IMR-90 (cell line): ENCODE results near the gene COL28A1. TPM values are rescaled to one million over a fixed set of nuclear protein-coding genes. Genes with fewer than 3 reads are reported as not detected.

ENCODE experiments used
- ATAC-seq: fragments of 200-7000 bp; cut with Tn5 transposase; 2 replicates; pipeline ENCODE4 v1.9.1; 2020; ENCODE audit warnings: low read depth, mild to moderate bottlenecking, moderate library complexity
- BruUV-seq: library from RNA; stranded (reverse); fragments of 400-500 nt; replicated peaks from 2 replicates; lab custom pipeline; 2021; lab: Mats Ljungman, UMichigan
- CTCF ChIA-PET: fragments of 300-600 bp; formaldehyde crosslinking; extraction: SDS; loops from one replicate; lab custom pipeline; 2021; ENCODE audit warnings: antibody characterized with exemption; lab: Yijun Ruan, JAX
- POLR2A ChIA-PET: fragments of 300-600 bp; sonication (Branson Sonifier 250); formaldehyde crosslinking; loops from one replicate; lab custom pipeline; 2022; ENCODE audit warnings: antibody characterized with exemption; ENCODE audit not compliant: unreplicated experiment; lab: Charles Lee
- DNase-seq: peaks from one replicate; pipeline ENCODE4 v3.0.0; 2013
- H2AFZ ChIP-seq: replicated peaks from 2 replicates; pipeline ENCODE3; 2013; ENCODE audit warnings: low read length, mild to moderate bottlenecking; ENCODE audit not compliant: poor library complexity
- H2AK5ac ChIP-seq: 2 replicates; pipeline ENCODE4 v1.6.1; 2013; ENCODE audit warnings: low read depth, low read length, inconsistent platforms
- H2AK9ac ChIP-seq: replicated peaks from 2 replicates; pipeline ENCODE3; 2013; ENCODE audit warnings: mild to moderate bottlenecking, low read depth, low read length, moderate library complexity; ENCODE audit not compliant: poor library complexity
- H2BK120ac ChIP-seq: 2 replicates; pipeline ENCODE4 v1.6.1; 2013; ENCODE audit warnings: low read depth, low read length, inconsistent platforms
- H2BK15ac ChIP-seq: 3 replicates; pipeline ENCODE4 v1.6.1; 2013; ENCODE audit warnings: low read depth, low read length, inconsistent platforms
- H2BK20ac ChIP-seq: 2 replicates; pipeline ENCODE4 v1.6.1; 2013; ENCODE audit warnings: low read depth, mild to moderate bottlenecking, inconsistent platforms, low read length, moderate library complexity
- H2BK5ac ChIP-seq: 2 replicates; pipeline ENCODE4 v1.6.1; 2013; ENCODE audit warnings: mild to moderate bottlenecking, low read depth, low read length, inconsistent platforms; ENCODE audit not compliant: poor library complexity, severe bottlenecking
- H3K14ac ChIP-seq: replicated peaks from 2 replicates; pipeline ENCODE4 v1.6.1; 2013; ENCODE audit warnings: low read depth, low read length, inconsistent platforms
- H3K18ac ChIP-seq: 2 replicates; pipeline ENCODE4 v1.6.1; 2013; ENCODE audit warnings: low read depth, low read length, control low read depth
- H3K23ac ChIP-seq: 2 replicates; pipeline ENCODE4 v1.6.1; 2013; ENCODE audit warnings: low read depth, low read length, inconsistent platforms
- H3K27ac ChIP-seq: 2 replicates; pipeline ENCODE4 v1.5.1; 2013; ENCODE audit warnings: mild to moderate bottlenecking, control low read depth, low read length; ENCODE audit not compliant: insufficient read depth
- H3K27me3 ChIP-seq: 2 replicates; pipeline ENCODE4 v1.6.1; 2013; ENCODE audit warnings: low read length; ENCODE audit not compliant: control insufficient read depth, insufficient read depth
- H3K36me3 ChIP-seq: 2 replicates; pipeline ENCODE4 v1.6.1; 2013; ENCODE audit warnings: low read length, mixed read lengths; ENCODE audit not compliant: control insufficient read depth, insufficient read depth
- H3K4ac ChIP-seq: 2 replicates; pipeline ENCODE4 v1.6.1; 2013; ENCODE audit warnings: low read depth, low read length, inconsistent platforms
- H3K4me1 ChIP-seq: 2 replicates; pipeline ENCODE4 v1.6.1; 2013; ENCODE audit warnings: low read length, mixed read lengths; ENCODE audit not compliant: control insufficient read depth, insufficient read depth
- H3K4me2 ChIP-seq: 2 replicates; pipeline ENCODE4 v1.6.1; 2013; ENCODE audit warnings: low read depth, mild to moderate bottlenecking, control low read depth, low read length, moderate library complexity
- H3K4me3 ChIP-seq: 2 replicates; pipeline ENCODE4 v1.5.1; 2013; ENCODE audit warnings: low read depth, mild to moderate bottlenecking, control low read depth, low read length, moderate library complexity; ENCODE audit not compliant: insufficient read depth
- H3K56ac ChIP-seq: 2 replicates; pipeline ENCODE4 v1.6.1; 2013; ENCODE audit warnings: low read length, inconsistent platforms; ENCODE audit not compliant: insufficient read depth; ENCODE audit errors: extremely low read depth
- H3K79me1 ChIP-seq, 2 experiments: 2 replicates each; pipeline ENCODE4 v1.6.1; 2013; ENCODE audit warnings: low read length in 2 of 2, inconsistent platforms in 1 of 2, low read depth in 1 of 2
- H3K9ac ChIP-seq: 2 replicates; pipeline ENCODE4 v1.6.1; 2013; ENCODE audit warnings: low read depth, low read length, control low read depth
- H3K9me1 ChIP-seq: 2 replicates; pipeline ENCODE4 v1.6.1; 2013; ENCODE audit warnings: low read length, inconsistent platforms; ENCODE audit not compliant: insufficient read depth
- H3K9me3 ChIP-seq: 2 replicates; pipeline ENCODE4 v1.6.1; 2013; ENCODE audit warnings: low read length; ENCODE audit not compliant: control insufficient read depth, insufficient read depth
- H4K20me1 ChIP-seq: 2 replicates; pipeline ENCODE4 v1.6.1; 2013; ENCODE audit warnings: low read length, inconsistent platforms; ENCODE audit not compliant: insufficient read depth
- H4K5ac ChIP-seq: 2 replicates; pipeline ENCODE4 v1.6.1; 2013; ENCODE audit warnings: mild to moderate bottlenecking, low read depth, low read length, control low read depth
- H4K8ac ChIP-seq, 2 experiments: 2 replicates each; pipeline ENCODE4 v1.6.1; 2013; ENCODE audit warnings: low read depth in 2 of 2, low read length in 2 of 2, control low read depth in 1 of 2, inconsistent platforms in 1 of 2
- H4K91ac ChIP-seq: 2 replicates; pipeline ENCODE4 v1.6.1; 2013; ENCODE audit warnings: low read depth, low read length, inconsistent platforms; ENCODE audit not compliant: insufficient read depth
- MAFK ChIP-seq: IDR thresholded peaks from 2 replicates; pipeline ENCODE4 v1.6.1; 2012; ENCODE audit warnings: low read depth, low read length, improper control_type of control experiment
- WGBS, 2 experiments: methylation state at CpG; one replicate each; pipeline versions ENCODE4 v1.1.5 to v1.1.7; 2013; ENCODE audit warnings: missing lambda C conversion rate in 2 of 2; ENCODE audit not compliant: insufficient read length in 1 of 2; ENCODE audit errors: extremely low coverage in 2 of 2; 5-methylcytosine and 5-hydroxymethylcytosine counted together
- dilution Hi-C: fragments of 300-500 bp; cut with HindIII; formaldehyde crosslinking; loops from one replicate; pipeline ENCODE4 v1.14.3; 2018; ENCODE audit warnings: low sequenced_read_pairs; ENCODE audit not compliant: unreplicated experiment
- in situ Hi-C: fragments of 300-500 bp; cut with MboI; formaldehyde crosslinking; loops from 3 replicates; pipeline ENCODE4 v1.14.3; 2019; ENCODE audit warnings: low sequenced_read_pairs, inconsistent platforms, mixed read lengths
- intact Hi-C: fragments of 100-400 bp; cut with micrococcal nuclease; formaldehyde crosslinking; loops from 2 replicates; pipeline ENCODE4 v1.10.0; 2022
- polyA plus RNA-seq, 3 experiments: library from polyadenylated mRNA; depleted of rRNA; stranded (reverse); fragments of >200 nt; gene quantifications; 2 replicates each; pipeline ENCODE4 v1.2.3, GENCODE V29; 2012; ENCODE audit warnings: low replicate concordance in 1 of 3
- total RNA-seq: library from RNA; depleted of rRNA; stranded (reverse); fragments of >200 nt; gene quantifications from 2 replicates; pipeline ENCODE4 v1.2.3, GENCODE V29; 2012

COL28A1 gene
- total and polyA plus RNA-seq, 2 of the 4 experiments (the other 2 are of a cell fraction): under 0.01 to 0.05 TPM

- in situ Hi-C loops (no loop called here), dilution Hi-C loops (no loop called here), intact Hi-C loops (no loop called here)
- Histone ChIP-seq H3K9ac (no peak overlapping the region), H2BK15ac (no peak overlapping the region), H2AK9ac (no peak overlapping the region), H2BK20ac (no peak overlapping the region), H3K4me1 (peaks cover 2% of the 10 kb centered on the region; the same call in 1 of the 2 replicates), H4K5ac (no peak overlapping the region), H3K27ac (no peak overlapping the region), H3K4me2 (no peak overlapping the region), H4K91ac (no peak overlapping the region), H2AK5ac (no peak overlapping the region), H2AFZ (no peak overlapping the region), H2BK5ac (no peak overlapping the region), H2BK120ac (no peak overlapping the region), H3K56ac (no peak overlapping the region), H3K23ac (no peak overlapping the region), H3K14ac (no peak overlapping the region), H3K18ac (no peak overlapping the region), H3K4me3 (no peak overlapping the region), H3K4ac (no peak overlapping the region), H3K27me3 (no peaks in the 10 kb centered on the region), H4K20me1 (no peaks in the 10 kb centered on the region), H3K9me1 (no peaks in the 10 kb centered on the region), H3K9me3 (peaks cover 3% of the 10 kb centered on the region; the same call in 1 of the 2 replicates), H3K79me1 (no peaks in the 10 kb centered on the region), H4K8ac (no peak overlapping the region), H3K36me3 (no peaks in the 10 kb centered on the region)
- POLR2A ChIA-PET: no interaction called here
- DNase-seq (no peak), ATAC-seq (no peak)
- CTCF ChIA-PET: no interaction called here
- no peak for TF ChIP-seq MAFK
- no TSS peak for BruUV-seq
- no CpG with 5 or more reads among the region's 3 CpGs for WGBS, 2 experiments
Observed at GRCh38 chr7:7452119-7452518, 83.6 kb downstream of the COL28A1 start.
